SK-N-SH treated with all-trans-retinoic acid at 6 μM for 48 hours (cell line): ENCODE measurements around the gene WDR46.
"Not testable (repeated sequence)": the region's sequence is repeated elsewhere in the genome, so short reads cannot be mapped to it uniquely, and the experiment has no call there.

Experiments used
- ATAC-seq: fragments of 200-7000 bp; cut with Tn5 transposase; 3 replicates; pipeline ENCODE4 v1.9.1; 2020; ENCODE audit warnings: mild to moderate bottlenecking, moderate library complexity
- BACH2 ChIP-seq: fragments of 250-450 bp; sonication (Bioruptor Pico); IDR thresholded peaks from 2 replicates; pipeline ENCODE4 v1.9.0; 2021; ENCODE audit warnings: mild to moderate bottlenecking, borderline replicate concordance
- CSDC2 ChIP-seq: fragments of 250-450 bp; sonication (Bioruptor Pico); IDR thresholded peaks from 2 replicates; pipeline ENCODE4 v1.5.0; 2020; ENCODE audit warnings: mild to moderate bottlenecking, moderate library complexity
- CSRNP3 ChIP-seq: fragments of 250-450 bp; sonication (Bioruptor Pico); IDR thresholded peaks from 2 replicates; pipeline ENCODE4 v1.5.1; 2021; ENCODE audit warnings: mild to moderate bottlenecking, moderate library complexity
- ESRRG ChIP-seq: fragments of 250-450 bp; sonication (Bioruptor Pico); IDR thresholded peaks from 2 replicates; pipeline ENCODE4 v1.6.1; 2021; ENCODE audit warnings: mild to moderate bottlenecking
- ISL1 ChIP-seq: fragments of 250-450 bp; sonication (Bioruptor Pico); IDR thresholded peaks from 2 replicates; pipeline ENCODE4 v2.1.2; 2022; ENCODE audit warnings: mild to moderate bottlenecking, moderate library complexity
- OSR1 ChIP-seq: fragments of 250-450 bp; sonication (Bioruptor Pico); IDR thresholded peaks from 2 replicates; pipeline ENCODE4 v1.8.0; 2022; ENCODE audit warnings: moderate library complexity, mild to moderate bottlenecking, inconsistent platforms
- PATZ1 ChIP-seq: fragments of 250-450 bp; sonication (Bioruptor Pico); IDR thresholded peaks from 2 replicates; pipeline ENCODE4 v1.8.0; 2020; ENCODE audit warnings: mild to moderate bottlenecking, moderate library complexity, borderline replicate concordance
- POU6F1 ChIP-seq: fragments of 250-450 bp; sonication (Bioruptor Pico); IDR thresholded peaks from 2 replicates; pipeline ENCODE4 v1.8.0; 2021; ENCODE audit warnings: low read depth, mild to moderate bottlenecking, moderate library complexity, borderline replicate concordance
- PPARA ChIP-seq: fragments of 250-450 bp; sonication (Bioruptor Pico); IDR thresholded peaks from 2 replicates; pipeline ENCODE4 v1.5.0; 2020; ENCODE audit warnings: mild to moderate bottlenecking, borderline replicate concordance
- RARB ChIP-seq: fragments of 250-450 bp; sonication (Bioruptor Pico); IDR thresholded peaks from 2 replicates; pipeline ENCODE4 v1.8.0; 2021; ENCODE audit warnings: mild to moderate bottlenecking, moderate library complexity
- TCF4 ChIP-seq: fragments of 250-450 bp; sonication (Bioruptor Pico); IDR thresholded peaks from 2 replicates; pipeline ENCODE4 v1.8.0; 2021; ENCODE audit warnings: mild to moderate bottlenecking, moderate library complexity, borderline replicate concordance
- TSHZ2 ChIP-seq: fragments of 250-450 bp; sonication (Bioruptor Pico); IDR thresholded peaks from 2 replicates; pipeline ENCODE4 v1.5.0; 2020; ENCODE audit warnings: mild to moderate bottlenecking, moderate library complexity
- ZC3H10 ChIP-seq: fragments of 250-450 bp; sonication (Bioruptor Pico); IDR thresholded peaks from 2 replicates; pipeline ENCODE4 v1.5.1; 2021; ENCODE audit warnings: mild to moderate bottlenecking, moderate library complexity
- ZFP3 ChIP-seq: fragments of 250-450 bp; sonication (Bioruptor Pico); IDR thresholded peaks from 2 replicates; pipeline ENCODE4 v1.5.0; 2020; ENCODE audit warnings: mild to moderate bottlenecking, moderate library complexity
- ZFP30 ChIP-seq: fragments of 450-650 bp; formaldehyde crosslinking; IDR thresholded peaks from 2 replicates; pipeline ENCODE4 v1.5.0; 2022; ENCODE audit warnings: mild to moderate bottlenecking, moderate library complexity
- ZNF70 ChIP-seq: fragments of 450-650 bp; formaldehyde crosslinking; IDR thresholded peaks from 2 replicates; pipeline ENCODE4 v1.5.0; 2020; ENCODE audit warnings: mild to moderate bottlenecking, moderate library complexity
- ZNF8 ChIP-seq: fragments of 450-650 bp; formaldehyde crosslinking; IDR thresholded peaks from 2 replicates; pipeline ENCODE4 v1.5.0; 2020; ENCODE audit warnings: mild to moderate bottlenecking, moderate library complexity

WDR46 gene

GRCh38 chr6:33276864-33277662 lies 12.0 kb downstream of the WDR46 start, which contains the start of gene B3GALT4 (continued):
- TF ChIP-seq POU6F1 (CRISPR knock-in tag): no peak
- TF ChIP-seq ZFP30: peak; percentile 60; the same call in 1 of the 2 replicates
- no peak for TF ChIP-seq BACH2 (CRISPR knock-in tag)
- no peak for TF ChIP-seq ISL1 (CRISPR knock-in tag)
- TF ChIP-seq TSHZ2 (CRISPR knock-in tag): peak; percentile 55; the same call in 1 of the 2 replicates
- peak; percentile 92 for TF ChIP-seq ZC3H10 (CRISPR knock-in tag)
- TF ChIP-seq TCF4 (CRISPR knock-in tag): no peak
- 0 out of 2 replicates have a peak, but pooled peaks have one; percentile 55 for TF ChIP-seq RARB (CRISPR knock-in tag)
- peak; percentile 74; the same call in 1 of the 2 replicates for TF ChIP-seq ESRRG
- TF ChIP-seq CSDC2 (CRISPR knock-in tag): 0 out of 2 replicates have a peak, but pooled peaks have one; percentile 53
- no peak for TF ChIP-seq OSR1 (CRISPR knock-in tag)

- no peak for ATAC-seq
- TF ChIP-seq ZC3H10 (CRISPR knock-in tag) (no peak), ZNF8 (no peak), CSRNP3 (no peak), PATZ1 (CRISPR knock-in tag) (no peak), CSDC2 (CRISPR knock-in tag) (no peak), POU6F1 (CRISPR knock-in tag) (no peak), TCF4 (CRISPR knock-in tag) (no peak), PPARA (CRISPR knock-in tag) (no peak), ZFP3 (CRISPR knock-in tag) (no peak), ZNF70 (CRISPR knock-in tag) (no peak)
Measured at GRCh38 chr6:33276581-33276863, 12.5 kb downstream of the WDR46 start.

GRCh38 chr6:33275795-33276580 lies 13.1 kb downstream of the WDR46 start:
- not testable (repeated sequence) for ATAC-seq
